Measurements from ENCODE around the gene PPY. TPM values are rescaled to one million over a fixed set of nuclear protein-coding genes. Genes with fewer than 3 reads are reported as not detected.
A peak's percentile ranks its signal among the peaks of the same experiment; 100 is the strongest.

The PPY gene
- polyA plus RNA-seq, 3 donors = not detected

- no peak overlapping the region for H3K27ac Mint-ChIP-seq
- H3K9ac ChIP-seq (ENCODE audit: insufficient read depth, low read length, poor library complexity, severe bottlenecking) = no peak overlapping the region
- H3K9me3 ChIP-seq (replicated peaks in 1 of 2; ENCODE audit: control insufficient read depth in 1 of 2, insufficient read depth in 1 of 2, low read length in 2 of 2) = no peaks in the 10 kb centered on the region
- peaks cover 8 to 24% of the 10 kb centered on the region in 2 donors for H3K27me3 ChIP-seq (ENCODE audit: control insufficient read depth in 2 of 2, insufficient read depth in 2 of 2, low read length in 2 of 2)
- H3K4me1 Mint-ChIP-seq = peaks cover 4% of the 10 kb centered on the region
- no peak overlapping the region for H3K4me2 ChIP-seq (replicated peaks; ENCODE audit: extremely low read depth, low read length, poor library complexity, severe bottlenecking)
- H2AFZ ChIP-seq (ENCODE audit: insufficient read depth, low read depth, low read length, poor library complexity, severe bottlenecking) = no peak overlapping the region
- 83% methylated on average over 2 of the region's 4 CpGs for WGBS (ENCODE audit: insufficient coverage)
- H3K4me3 Mint-ChIP-seq = no peak overlapping the region
- peaks cover 0 to 6% (median 0%) of the 10 kb centered on the region in 7 donors for H3K9me3 Mint-ChIP-seq
- peaks cover 1 to 4% of the 10 kb centered on the region in 2 donors for H3K4me1 ChIP-seq (ENCODE audit: control insufficient read depth in 1 of 2, insufficient read depth in 2 of 2, low read length in 2 of 2)
- no peak overlapping the region for H3K4me3 ChIP-seq (replicated peaks in 1 of 3; ENCODE audit: low read depth in 2 of 3, low read length in 3 of 3)
- peaks cover 0 to 3% of the 10 kb centered on the region in 2 donors for H3K36me3 Mint-ChIP-seq
- TF ChIP-seq CTCF (IDR thresholded peaks at IDR 0.05) = no peak
- H4K20me1 ChIP-seq (ENCODE audit: insufficient read depth, low read length) = no peaks in the 10 kb centered on the region
- intact Hi-C loops (cut with micrococcal nuclease) = no loop called here
- H3K79me2 ChIP-seq (ENCODE audit: insufficient read depth, low read length) = no peaks in the 10 kb centered on the region
- no peaks in the 10 kb centered on the region for H3K36me3 ChIP-seq (replicated peaks in 1 of 2; ENCODE audit: control insufficient read depth in 1 of 2, insufficient read depth in 2 of 2, low read length in 2 of 2)
- no peak for DNase-seq
- peaks cover 16 to 37% (median 34%) of the 10 kb centered on the region in 3 donors for H3K27me3 Mint-ChIP-seq (ENCODE audit: low read depth in 3 of 3)
- no peak overlapping the region for H3K27ac ChIP-seq (ENCODE audit: low read depth in 1 of 2, low read length in 2 of 2)
Observed at GRCh38 chr17:43932923-43933322, 9.4 kb downstream of the PPY start.

GRCh38 chr17:43932357-43932756 is 9.9 kb downstream of the PPY start:
- H3K79me2 ChIP-seq (ENCODE audit: insufficient read depth, low read length) = no peaks in the 10 kb centered on the region
- no peaks in the 10 kb centered on the region for H3K9me3 ChIP-seq (replicated peaks in 1 of 2; ENCODE audit: control insufficient read depth in 1 of 2, insufficient read depth in 1 of 2, low read length in 2 of 2)
- peaks cover 19 to 37% (median 34%) of the 10 kb centered on the region in 3 donors for H3K27me3 Mint-ChIP-seq (ENCODE audit: low read depth in 3 of 3)
- H3K27me3 ChIP-seq (ENCODE audit: control insufficient read depth in 2 of 2, insufficient read depth in 2 of 2, low read length in 2 of 2) = peaks cover 13 to 24% of the 10 kb centered on the region in 2 donors
- H3K4me3 ChIP-seq (replicated peaks in 1 of 3; ENCODE audit: low read depth in 2 of 3, low read length in 3 of 3) = no peak overlapping the region
- no peak overlapping the region for H3K4me2 ChIP-seq (replicated peaks; ENCODE audit: extremely low read depth, low read length, poor library complexity, severe bottlenecking)
- DNase-seq = no peak
- H3K4me1 ChIP-seq (ENCODE audit: control insufficient read depth in 1 of 2, insufficient read depth in 2 of 2, low read length in 2 of 2) = peaks cover under 1 to 8% of the 10 kb centered on the region in 2 donors
- intact Hi-C loops (cut with micrococcal nuclease) = no loop called here
- H2AFZ ChIP-seq (ENCODE audit: insufficient read depth, low read depth, low read length, poor library complexity, severe bottlenecking) = no peak overlapping the region
- no peak for TF ChIP-seq CTCF (IDR thresholded peaks at IDR 0.05)
- no peak overlapping the region for H3K27ac ChIP-seq (ENCODE audit: low read depth in 1 of 2, low read length in 2 of 2)
- no peak overlapping the region for H3K27ac Mint-ChIP-seq
- peaks cover 0 to 2% (median 0%) of the 10 kb centered on the region in 7 donors for H3K9me3 Mint-ChIP-seq
- H4K20me1 ChIP-seq (ENCODE audit: insufficient read depth, low read length) = no peaks in the 10 kb centered on the region
- no peak overlapping the region for H3K9ac ChIP-seq (ENCODE audit: insufficient read depth, low read length, poor library complexity, severe bottlenecking)
- H3K4me1 Mint-ChIP-seq = peaks cover 7% of the 10 kb centered on the region
- peaks cover 0 to 2% of the 10 kb centered on the region in 2 donors for H3K36me3 Mint-ChIP-seq
- no peaks in the 10 kb centered on the region for H3K36me3 ChIP-seq (replicated peaks in 1 of 2; ENCODE audit: control insufficient read depth in 1 of 2, insufficient read depth in 2 of 2, low read length in 2 of 2)
- 96% methylated on average over 8 of the region's 10 CpGs for WGBS (ENCODE audit: insufficient coverage)
- peak overlapping the region in 1 of 2 donors; percentile 21 for H3K4me3 Mint-ChIP-seq
